Uterus (tissue), 2 donors: ENCODE results near the gene ZNF579.
"Not testable (repeated sequence)": the region's sequence is repeated elsewhere in the genome, so short reads cannot be mapped to it uniquely, and the experiment has no call there.

ENCODE experiments used
- POLR2A ChIP-seq, 2 donors: fragments of 450-650 bp; IDR thresholded peaks; one replicate each; pipeline ENCODE4 v1.6.1; 2016; ENCODE audit warnings: antibody characterized with exemption in 2 of 2, mild to moderate bottlenecking in 1 of 2, moderate library complexity in 1 of 2
- TF ChIP-seq, protein P1 (sequence below), 4 experiments: fragments of 200-600 bp in 2 of 4; fragments of 450-650 bp in 2 of 4; sonication (generic) in 2 of 4; IDR thresholded peaks; one replicate each; pipeline ENCODE4 v1.5.1; 2016 to 2019; ENCODE audit warnings: antibody characterized with exemption in 4 of 4, mild to moderate bottlenecking in 2 of 4, moderate library complexity in 1 of 4

DNA sequence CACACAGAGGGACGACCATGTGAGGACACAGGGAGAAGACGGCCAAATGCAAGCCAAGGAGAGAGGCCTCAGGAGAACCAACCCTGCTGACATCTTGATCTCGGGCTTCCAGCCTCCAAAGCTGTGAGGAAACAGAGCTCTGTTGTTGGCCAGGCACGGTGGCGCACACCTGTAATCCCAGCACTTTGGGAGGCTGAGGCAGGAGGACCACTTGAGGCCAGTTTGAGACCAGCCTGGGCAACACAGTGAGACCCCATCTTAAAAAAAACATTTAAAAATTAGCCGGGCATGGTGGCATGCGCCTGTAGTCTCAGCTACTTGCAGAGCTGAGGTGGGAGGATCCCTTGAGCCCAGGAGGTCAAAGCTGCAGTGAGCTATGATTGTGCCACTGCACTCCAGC is 46.4 kb downstream of the ZNF579 start:
- not testable (repeated sequence) for TF ChIP-seq POLR2A (IDR thresholded peaks at IDR 0.05)
- TF ChIP-seq, protein P1, sequence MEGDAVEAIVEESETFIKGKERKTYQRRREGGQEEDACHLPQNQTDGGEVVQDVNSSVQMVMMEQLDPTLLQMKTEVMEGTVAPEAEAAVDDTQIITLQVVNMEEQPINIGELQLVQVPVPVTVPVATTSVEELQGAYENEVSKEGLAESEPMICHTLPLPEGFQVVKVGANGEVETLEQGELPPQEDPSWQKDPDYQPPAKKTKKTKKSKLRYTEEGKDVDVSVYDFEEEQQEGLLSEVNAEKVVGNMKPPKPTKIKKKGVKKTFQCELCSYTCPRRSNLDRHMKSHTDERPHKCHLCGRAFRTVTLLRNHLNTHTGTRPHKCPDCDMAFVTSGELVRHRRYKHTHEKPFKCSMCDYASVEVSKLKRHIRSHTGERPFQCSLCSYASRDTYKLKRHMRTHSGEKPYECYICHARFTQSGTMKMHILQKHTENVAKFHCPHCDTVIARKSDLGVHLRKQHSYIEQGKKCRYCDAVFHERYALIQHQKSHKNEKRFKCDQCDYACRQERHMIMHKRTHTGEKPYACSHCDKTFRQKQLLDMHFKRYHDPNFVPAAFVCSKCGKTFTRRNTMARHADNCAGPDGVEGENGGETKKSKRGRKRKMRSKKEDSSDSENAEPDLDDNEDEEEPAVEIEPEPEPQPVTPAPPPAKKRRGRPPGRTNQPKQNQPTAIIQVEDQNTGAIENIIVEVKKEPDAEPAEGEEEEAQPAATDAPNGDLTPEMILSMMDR (IDR thresholded peaks at IDR 0.05) = not testable (repeated sequence)
